HL-60 (cell line): Measurements from ENCODE around the gene ADH4.

Source experiments
- GABPA ChIP-seq: IDR thresholded peaks from 2 replicates; pipeline ENCODE4 v1.6.1; 2012; ENCODE audit warnings: low read depth
- POLR2AphosphoS5 ChIP-seq: IDR thresholded peaks from 2 replicates; pipeline ENCODE4 v1.6.1; 2012; ENCODE audit warnings: low read depth
- TF ChIP-seq, protein P1 (sequence below): IDR thresholded peaks from one replicate; pipeline ENCODE4 v1.5.1; 2011; ENCODE audit warnings: low read length, control low read depth, inconsistent platforms; ENCODE audit not compliant: insufficient read depth
- TF ChIP-seq, protein P2 (sequence below): IDR thresholded peaks from 2 replicates; pipeline ENCODE4 v1.6.1; 2012; ENCODE audit warnings: low read depth; ENCODE audit not compliant: insufficient replicate concordance

DNA sequence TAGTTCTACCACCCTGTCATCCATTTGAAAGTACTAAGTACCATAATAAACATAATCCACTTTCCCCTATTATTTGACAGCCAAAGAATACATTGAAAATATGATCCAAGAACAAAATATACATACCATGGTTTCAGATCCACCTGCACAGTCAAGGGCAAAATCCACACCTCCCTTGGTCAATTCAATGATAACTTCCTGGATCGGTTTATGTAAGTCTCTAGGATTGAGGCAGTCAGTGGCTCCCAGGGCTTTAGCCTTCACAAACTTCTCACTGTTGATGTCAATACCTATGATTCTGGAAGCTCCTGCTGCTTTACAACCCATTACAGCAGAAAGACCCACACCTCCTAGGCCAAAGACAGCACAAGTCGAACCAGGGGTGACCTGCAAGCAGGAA lies 12.7 kb downstream of the ADH4 start:
- TF ChIP-seq, protein P1, sequence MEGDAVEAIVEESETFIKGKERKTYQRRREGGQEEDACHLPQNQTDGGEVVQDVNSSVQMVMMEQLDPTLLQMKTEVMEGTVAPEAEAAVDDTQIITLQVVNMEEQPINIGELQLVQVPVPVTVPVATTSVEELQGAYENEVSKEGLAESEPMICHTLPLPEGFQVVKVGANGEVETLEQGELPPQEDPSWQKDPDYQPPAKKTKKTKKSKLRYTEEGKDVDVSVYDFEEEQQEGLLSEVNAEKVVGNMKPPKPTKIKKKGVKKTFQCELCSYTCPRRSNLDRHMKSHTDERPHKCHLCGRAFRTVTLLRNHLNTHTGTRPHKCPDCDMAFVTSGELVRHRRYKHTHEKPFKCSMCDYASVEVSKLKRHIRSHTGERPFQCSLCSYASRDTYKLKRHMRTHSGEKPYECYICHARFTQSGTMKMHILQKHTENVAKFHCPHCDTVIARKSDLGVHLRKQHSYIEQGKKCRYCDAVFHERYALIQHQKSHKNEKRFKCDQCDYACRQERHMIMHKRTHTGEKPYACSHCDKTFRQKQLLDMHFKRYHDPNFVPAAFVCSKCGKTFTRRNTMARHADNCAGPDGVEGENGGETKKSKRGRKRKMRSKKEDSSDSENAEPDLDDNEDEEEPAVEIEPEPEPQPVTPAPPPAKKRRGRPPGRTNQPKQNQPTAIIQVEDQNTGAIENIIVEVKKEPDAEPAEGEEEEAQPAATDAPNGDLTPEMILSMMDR: no peak
- TF ChIP-seq POLR2AphosphoS5 (no peak), GABPA (no peak)
- TF ChIP-seq, protein P2, sequence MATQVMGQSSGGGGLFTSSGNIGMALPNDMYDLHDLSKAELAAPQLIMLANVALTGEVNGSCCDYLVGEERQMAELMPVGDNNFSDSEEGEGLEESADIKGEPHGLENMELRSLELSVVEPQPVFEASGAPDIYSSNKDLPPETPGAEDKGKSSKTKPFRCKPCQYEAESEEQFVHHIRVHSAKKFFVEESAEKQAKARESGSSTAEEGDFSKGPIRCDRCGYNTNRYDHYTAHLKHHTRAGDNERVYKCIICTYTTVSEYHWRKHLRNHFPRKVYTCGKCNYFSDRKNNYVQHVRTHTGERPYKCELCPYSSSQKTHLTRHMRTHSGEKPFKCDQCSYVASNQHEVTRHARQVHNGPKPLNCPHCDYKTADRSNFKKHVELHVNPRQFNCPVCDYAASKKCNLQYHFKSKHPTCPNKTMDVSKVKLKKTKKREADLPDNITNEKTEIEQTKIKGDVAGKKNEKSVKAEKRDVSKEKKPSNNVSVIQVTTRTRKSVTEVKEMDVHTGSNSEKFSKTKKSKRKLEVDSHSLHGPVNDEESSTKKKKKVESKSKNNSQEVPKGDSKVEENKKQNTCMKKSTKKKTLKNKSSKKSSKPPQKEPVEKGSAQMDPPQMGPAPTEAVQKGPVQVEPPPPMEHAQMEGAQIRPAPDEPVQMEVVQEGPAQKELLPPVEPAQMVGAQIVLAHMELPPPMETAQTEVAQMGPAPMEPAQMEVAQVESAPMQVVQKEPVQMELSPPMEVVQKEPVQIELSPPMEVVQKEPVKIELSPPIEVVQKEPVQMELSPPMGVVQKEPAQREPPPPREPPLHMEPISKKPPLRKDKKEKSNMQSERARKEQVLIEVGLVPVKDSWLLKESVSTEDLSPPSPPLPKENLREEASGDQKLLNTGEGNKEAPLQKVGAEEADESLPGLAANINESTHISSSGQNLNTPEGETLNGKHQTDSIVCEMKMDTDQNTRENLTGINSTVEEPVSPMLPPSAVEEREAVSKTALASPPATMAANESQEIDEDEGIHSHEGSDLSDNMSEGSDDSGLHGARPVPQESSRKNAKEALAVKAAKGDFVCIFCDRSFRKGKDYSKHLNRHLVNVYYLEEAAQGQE: no peak
